GM12865 (cell line): ENCODE data around the gene POLR1D.

Experiments
- DNase-seq: peaks from one replicate; pipeline ENCODE4 v3.0.0; 2010; ENCODE audit warnings: low read depth
- H3K4me3 ChIP-seq: 2 replicates; pipeline ENCODE4 v1.5.1; 2011; ENCODE audit warnings: mild to moderate bottlenecking, low read depth, low read length, control low read depth
- CTCF ChIP-seq: IDR thresholded peaks from 2 replicates; pipeline ENCODE4 v1.5.1; 2011; ENCODE audit warnings: low read length, control low read depth, low read depth, inconsistent platforms; ENCODE audit not compliant: insufficient read depth; ENCODE audit errors: missing control alignments

The POLR1D gene

GRCh38 chr13:27599845-27600553 is 21.7 kb upstream of the POLR1D start:
- H3K4me3 ChIP-seq: no peak overlapping the region
- no peak for TF ChIP-seq CTCF
- DNase-seq: no peak

- no peak for TF ChIP-seq CTCF
- no peak for DNase-seq
- H3K4me3 ChIP-seq: no peak overlapping the region
Observed at GRCh38 chr13:27600711-27601110, 21.0 kb upstream of the POLR1D start.

GRCh38 chr13:27601208-27601607 is 20.5 kb upstream of the POLR1D start:
- TF ChIP-seq CTCF: no peak
- no peak for DNase-seq
- H3K4me3 ChIP-seq: no peak overlapping the region

GRCh38 chr13:27601803-27602202 is 19.9 kb upstream of the POLR1D start:
- no peak for DNase-seq
- H3K4me3 ChIP-seq: no peak overlapping the region
- no peak for TF ChIP-seq CTCF

- no peak for TF ChIP-seq CTCF
- H3K4me3 ChIP-seq: no peak overlapping the region
- peak; percentile 11 for DNase-seq
Observed at GRCh38 chr13:27605099-27605498, 16.6 kb upstream of the POLR1D start.

- no peak for TF ChIP-seq CTCF
- DNase-seq: no peak
- no peak overlapping the region for H3K4me3 ChIP-seq
Observed at GRCh38 chr13:27605610-27606200, 16.0 kb upstream of the POLR1D start.

- no peak for TF ChIP-seq CTCF
- DNase-seq: no peak
- H3K4me3 ChIP-seq: no peak overlapping the region
Observed at GRCh38 chr13:27607125-27607524, 14.6 kb upstream of the POLR1D start.
